Activated CD8-positive, alpha-beta memory T cell treated with anti-CD3 and anti-CD28 coated beads, Interleukin-2, amount 50 U/mL, for 1 hour (primary cell): ENCODE measurements around the gene CLK2.
"Not testable (repeated sequence)": the region's sequence is repeated elsewhere in the genome, so short reads cannot be mapped to it uniquely, and the experiment has no call there.

Experiments used
- DNase-seq: peaks from one replicate; pipeline ENCODE4 v3.0.0-alpha.2; 2020; ENCODE audit errors: extremely low read depth

The CLK2 gene

DNA sequence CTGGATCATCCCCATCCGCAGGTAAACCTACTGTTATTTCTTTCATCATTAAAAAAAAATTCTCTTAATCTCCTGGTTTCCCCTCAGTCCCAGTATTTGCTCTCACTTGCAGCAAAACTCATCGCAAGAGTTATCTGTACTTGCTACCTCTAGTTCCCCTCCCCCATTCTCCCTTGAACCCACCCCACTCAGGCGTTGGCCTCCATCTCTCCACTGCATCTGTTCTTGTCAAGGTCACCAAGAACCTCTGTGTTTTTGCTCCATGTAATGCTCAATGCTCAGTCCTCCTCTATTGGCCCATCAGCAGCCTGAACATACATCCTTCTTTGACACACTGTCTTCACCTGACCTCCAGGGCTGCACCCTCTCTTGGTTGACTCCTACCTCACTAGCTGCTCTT lies 23.4 kb upstream of the CLK2 start:
- no peak for DNase-seq

DNA sequence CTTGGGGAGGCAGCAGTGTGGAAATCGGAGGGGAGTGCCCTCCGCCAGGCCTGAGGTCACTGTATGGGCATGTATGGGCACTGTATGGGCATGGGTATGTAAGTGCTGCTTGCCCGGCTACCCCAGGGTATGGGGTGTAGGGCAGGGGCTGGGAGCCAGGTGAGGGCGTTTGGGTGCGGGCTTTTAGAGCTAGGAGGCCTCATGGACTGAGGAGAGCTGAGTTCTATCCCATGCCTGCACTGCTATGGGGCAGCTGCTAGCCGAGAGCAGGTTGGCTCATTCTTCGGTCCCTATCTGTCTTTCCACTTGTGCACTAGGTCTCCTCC lies 22.6 kb upstream of the CLK2 start:
- no peak for DNase-seq

DNA sequence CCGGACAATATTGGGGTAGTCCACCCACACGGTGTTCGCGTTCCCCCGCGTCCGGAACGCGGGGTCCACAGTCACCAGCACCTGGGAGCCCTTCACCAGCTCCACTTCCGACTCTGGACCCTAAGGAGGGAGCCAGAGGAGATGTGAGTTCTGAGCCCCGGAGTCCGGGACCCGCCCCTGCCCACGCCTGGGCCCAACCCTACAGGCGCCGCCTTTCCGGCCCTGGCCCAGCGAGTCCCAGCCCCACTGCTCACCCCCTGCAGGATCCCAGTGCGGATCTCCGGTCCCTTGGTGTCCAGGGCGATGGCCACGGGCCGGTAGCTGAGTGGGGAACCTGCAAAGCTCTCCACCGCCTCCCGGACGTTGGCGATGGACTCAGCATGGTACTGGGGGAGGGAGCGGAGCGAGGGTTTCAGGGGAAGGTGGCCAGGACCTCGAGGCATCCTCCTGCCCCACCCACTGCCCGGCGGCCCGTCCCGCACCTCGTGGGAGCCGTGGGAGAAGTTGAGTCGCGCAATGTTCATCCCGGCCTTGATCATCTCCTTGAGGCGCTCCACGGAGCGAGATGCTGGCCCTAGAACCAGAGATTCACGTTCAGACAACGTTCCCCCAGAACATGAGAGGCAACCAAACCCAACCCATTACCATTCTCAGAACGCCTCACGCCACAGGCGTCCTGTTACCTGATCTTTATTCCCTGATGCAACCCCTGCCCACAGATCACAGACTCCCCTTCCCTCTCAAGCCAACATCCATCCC lies 22.1 kb upstream of the CLK2 start:
- DNase-seq = no peak

DNA sequence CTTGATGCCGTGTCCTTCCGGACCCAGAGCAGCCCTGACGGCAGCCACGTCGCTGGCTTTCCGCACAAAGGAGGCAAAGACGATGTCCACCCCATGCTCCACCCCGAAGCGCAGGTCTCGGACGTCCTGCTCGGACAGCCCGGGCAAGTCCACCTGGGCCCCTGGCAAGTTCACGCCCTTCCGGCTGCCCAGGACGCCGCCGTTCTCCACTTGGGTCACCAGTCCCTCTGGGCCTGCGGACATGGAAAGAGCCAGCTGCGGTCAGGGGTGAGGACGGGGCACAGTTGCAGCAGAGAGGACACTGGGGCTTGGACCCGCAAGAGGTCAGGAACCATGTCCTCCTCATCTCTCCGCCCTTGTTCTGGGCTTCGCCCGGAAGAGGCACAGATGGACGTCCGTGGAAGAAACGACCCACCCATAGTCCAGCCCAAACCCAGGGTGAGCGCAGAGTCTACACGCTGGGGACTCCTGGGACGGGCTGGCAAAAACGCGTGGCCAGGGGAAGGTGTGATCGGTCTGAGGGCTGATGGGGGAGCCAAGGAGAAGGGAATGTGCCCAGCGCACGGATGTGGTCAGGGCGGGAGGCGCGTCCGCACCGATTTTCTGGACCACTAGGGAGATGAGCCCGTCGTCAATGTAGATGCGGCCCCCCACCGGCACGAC lies 21.3 kb upstream of the CLK2 start:
- no peak for DNase-seq

DNA sequence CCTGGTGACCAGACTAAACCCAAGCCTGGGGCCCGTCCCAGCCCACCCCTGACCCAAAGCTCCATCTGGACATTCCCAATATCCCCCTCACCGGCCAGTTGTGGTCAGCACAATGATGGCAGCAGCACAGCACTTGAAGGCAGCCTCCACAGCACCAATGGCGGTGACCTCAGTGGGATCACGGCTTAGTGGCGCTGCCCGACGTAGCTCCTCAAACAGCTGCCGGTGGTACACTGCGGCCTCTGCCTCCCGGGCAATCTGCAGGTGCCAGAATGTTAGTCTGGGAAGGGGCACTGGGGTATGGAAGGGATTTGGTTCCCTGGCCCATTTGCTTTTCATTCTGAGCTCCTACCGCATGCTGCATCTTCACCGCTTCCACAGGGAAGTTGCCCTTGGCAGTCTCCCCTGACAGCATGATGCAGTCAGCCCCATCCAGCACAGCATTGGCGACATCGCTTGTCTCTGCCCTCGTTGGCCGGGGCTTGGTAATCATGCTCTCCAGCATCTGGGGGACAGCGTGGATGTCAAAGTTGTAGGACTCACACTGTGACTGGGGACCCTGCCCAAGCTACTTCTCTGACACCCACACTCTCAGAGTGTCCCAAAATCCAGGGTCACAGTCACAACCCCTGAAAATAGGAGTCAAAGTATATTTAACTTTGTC lies 19.9 kb upstream of the CLK2 start:
- no peak for DNase-seq

DNA sequence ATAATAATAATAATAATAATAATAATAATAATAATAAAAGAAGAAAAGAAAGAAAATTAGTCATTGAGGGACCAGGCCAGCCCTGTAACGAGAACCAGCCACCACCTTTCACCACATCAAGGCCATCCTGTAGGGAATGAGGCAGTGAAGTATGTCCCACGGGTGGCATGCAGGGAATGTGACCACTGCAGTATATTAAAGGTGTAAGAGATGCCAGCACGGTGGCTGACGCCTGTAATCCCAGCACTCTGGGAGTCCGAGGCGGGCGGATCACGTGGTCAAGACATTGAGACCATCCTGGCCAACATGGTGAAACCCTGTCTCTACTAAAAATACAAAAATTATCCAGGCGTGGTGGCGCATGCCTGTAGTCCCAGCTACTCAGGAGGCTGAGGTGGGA lies 17.7 kb upstream of the CLK2 start:
- DNase-seq = not testable (repeated sequence)

DNA sequence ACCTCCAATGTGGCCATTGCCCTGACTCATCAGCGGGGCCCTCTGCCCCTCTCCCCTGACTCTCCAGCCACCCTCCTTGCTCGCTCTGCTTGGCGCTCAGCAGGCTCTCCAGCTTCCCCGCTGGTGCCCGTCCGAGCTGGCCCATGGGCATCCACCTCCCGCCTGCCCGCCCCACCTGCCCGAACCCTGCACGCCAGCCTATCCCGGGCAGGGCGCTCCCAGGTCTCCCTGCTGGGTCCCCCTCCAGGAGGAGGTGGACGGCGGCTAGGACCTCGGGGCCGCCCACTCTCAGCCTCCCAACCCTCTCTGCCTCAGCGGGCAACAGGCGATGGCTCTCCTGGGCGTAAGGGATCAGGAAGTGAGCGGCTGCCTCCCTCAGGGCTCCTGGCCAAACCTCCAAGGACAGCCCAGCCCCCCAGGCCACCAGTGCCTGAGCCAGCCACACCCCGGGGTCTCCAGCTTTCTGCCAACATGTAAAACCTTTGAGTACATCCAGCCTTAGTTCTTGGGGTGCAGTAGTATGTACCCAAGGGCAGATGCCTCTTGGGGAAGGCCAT lies 14.8 kb upstream of the CLK2 start:
- DNase-seq = no peak

DNA sequence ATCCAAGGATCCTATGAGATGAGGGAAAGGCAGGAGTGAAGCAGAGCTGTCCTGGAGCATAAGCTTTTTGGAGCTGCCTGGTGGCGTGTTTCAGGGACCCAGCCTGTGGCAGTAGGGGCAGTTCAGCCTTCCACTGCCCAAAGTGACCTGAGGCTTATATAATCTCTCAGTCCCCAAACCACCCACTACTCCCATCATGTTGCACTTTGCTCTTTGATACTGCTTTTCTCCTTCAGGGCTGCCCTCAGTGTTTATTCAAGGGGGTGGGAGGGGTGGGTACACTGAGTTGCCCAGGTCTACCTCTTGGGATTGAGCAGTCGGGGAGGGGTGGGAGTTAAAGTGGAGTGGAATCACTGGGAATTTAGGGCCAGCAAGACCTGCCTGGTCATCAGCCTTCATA lies 13.2 kb upstream of the CLK2 start:
- no peak for DNase-seq

DNA sequence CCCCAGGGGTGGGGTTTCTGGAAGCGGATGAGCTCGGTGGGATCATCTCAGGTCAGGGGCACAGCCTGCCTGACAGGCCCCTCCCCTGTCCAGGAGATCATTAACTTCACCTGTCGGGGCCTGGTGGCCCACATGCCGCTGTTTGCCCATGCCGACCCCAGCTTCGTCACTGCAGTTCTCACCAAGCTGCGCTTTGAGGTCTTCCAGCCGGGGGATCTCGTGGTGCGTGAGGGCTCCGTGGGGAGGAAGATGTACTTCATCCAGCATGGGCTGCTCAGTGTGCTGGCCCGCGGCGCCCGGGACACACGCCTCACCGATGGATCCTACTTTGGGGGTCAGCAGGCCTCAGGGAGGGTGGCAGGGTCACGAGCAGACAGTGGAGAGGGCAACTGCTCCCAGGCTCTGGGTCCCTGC lies 12.3 kb upstream of the CLK2 start:
- DNase-seq = no peak

DNA sequence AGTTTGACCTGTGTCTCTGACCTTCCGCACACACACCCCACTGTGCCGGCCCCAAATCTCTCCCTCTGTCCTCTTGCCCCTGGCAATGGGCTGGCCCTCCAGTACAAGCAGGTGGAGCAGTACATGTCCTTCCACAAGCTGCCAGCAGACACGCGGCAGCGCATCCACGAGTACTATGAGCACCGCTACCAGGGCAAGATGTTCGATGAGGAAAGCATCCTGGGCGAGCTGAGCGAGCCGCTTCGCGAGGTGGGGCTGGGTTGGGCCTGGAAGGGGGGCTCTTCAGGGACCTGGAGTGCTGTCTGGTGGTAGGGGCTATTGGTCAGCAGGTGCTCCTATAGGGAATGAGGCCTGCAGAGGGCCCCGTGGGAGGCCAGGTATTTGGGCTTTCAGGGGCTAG lies 11.8 kb upstream of the CLK2 start:
- DNase-seq = no peak

DNA sequence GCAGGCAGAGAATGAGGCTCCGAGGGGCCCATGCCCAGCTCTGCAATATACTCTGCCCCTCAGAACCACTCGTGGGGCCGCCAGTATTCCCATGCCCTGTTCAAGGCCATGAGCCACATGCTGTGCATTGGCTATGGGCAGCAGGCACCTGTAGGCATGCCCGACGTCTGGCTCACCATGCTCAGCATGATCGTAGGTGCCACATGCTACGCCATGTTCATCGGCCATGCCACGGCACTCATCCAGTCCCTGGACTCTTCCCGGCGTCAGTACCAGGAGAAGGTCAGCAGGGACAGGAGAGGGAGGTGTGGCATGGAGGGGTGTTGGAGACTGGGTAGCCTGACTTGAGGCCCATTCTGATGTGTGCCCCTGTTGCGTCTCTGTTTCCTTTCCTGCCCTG lies 11.2 kb upstream of the CLK2 start:
- DNase-seq = no peak

DNA sequence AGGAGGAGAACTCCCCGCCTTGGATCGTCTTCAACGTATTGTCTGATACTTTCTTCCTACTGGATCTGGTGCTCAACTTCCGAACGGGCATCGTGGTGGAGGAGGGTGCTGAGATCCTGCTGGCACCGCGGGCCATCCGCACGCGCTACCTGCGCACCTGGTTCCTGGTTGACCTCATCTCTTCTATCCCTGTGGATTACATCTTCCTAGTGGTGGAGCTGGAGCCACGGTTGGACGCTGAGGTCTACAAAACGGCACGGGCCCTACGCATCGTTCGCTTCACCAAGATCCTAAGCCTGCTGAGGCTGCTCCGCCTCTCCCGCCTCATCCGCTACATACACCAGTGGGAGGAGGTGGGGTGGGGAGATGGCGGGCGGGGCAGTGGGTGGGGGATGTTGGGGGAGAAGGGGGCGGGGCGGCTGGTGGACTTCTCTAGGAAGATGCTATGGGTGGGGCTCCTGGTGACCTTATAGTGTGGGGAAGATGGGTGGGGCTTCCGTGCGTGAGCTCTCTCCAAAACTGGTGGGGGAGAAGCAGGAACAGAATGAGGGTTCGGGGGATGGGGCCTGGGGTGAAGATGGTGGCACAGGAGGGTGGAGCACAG lies 9.3 kb upstream of the CLK2 start:
- no peak for DNase-seq

DNA sequence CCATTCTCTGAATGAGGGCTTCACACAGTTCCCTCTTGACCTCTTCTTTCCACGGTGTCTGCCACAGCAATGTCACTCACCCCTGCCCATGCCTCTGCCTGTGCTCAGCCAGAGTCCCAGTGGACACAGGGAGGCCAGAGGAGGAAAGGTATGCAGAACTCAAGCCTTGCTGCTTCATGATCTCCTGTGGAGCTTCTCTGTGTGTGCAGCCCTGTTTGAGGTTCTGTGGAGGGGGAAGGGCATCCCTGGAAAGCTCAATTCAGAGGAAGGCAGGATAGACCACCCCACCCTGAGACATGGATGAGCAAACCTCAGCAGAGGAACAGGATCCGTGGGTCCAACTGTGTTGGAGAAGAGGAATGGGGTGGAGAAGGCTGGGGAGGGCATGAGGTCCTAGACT lies 6.0 kb upstream of the CLK2 start:
- no peak for DNase-seq

DNA sequence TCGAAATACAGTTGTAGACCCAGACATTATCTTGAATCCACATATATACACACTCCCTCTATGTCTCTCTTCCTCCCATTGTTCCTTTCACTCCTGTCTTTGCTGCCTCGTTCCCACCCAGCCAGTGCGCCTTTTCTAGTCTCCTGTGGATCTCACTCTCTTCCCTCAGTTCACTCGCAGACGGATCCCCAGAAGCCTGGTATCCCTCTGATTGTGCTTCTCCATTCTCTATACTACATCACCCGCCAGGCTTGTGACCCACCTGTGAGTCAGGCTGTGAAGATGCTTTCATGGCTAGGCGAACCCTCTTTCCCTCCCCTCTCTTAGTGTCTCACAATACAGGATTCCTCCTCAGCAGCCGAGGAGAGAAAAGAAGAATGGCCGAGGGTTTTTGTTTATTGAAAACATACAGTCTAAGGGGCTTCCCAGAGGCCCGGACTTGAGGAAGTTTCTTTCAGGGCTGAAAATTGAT lies 5.4 kb upstream of the CLK2 start:
- DNase-seq = no peak

DNA sequence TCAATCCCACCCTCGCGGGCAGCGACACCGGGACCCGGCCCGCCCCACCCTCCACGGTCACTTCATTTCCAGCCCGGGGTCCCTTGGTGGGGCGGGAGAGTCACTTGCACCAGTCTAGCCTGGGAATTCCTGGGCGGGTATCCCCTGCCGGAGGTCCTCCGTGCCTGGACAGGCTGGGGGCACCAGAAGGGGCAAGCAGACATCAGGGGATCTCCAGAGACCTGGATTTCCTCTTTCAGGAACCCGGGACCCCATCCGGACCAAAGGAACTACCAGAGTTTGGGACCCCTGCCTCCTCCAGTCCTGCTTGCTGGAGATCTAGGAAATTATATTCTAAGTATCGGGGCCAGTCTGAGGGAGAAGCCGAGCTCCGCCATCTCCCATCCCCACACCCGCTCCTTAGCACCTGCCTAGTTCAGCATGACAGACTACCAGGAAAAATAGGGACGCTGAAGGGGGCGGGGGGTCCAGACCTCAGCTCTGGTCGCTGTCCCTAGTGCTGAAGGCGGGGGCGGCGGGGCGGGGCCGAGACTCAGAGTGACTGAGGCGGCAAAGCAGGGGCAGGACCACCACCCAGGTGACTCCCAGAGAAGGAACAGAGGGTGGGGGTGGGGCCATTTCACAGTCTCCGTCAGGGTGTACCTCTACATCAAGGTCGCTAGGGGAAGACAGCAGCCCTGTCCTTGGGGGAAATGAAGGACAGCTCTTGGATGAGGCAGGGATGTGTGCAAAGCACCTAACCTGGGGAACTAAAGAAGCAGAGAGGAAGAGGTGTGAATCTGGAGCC lies 4.8 kb upstream of the CLK2 start:
- DNase-seq = peak; percentile 19

DNA sequence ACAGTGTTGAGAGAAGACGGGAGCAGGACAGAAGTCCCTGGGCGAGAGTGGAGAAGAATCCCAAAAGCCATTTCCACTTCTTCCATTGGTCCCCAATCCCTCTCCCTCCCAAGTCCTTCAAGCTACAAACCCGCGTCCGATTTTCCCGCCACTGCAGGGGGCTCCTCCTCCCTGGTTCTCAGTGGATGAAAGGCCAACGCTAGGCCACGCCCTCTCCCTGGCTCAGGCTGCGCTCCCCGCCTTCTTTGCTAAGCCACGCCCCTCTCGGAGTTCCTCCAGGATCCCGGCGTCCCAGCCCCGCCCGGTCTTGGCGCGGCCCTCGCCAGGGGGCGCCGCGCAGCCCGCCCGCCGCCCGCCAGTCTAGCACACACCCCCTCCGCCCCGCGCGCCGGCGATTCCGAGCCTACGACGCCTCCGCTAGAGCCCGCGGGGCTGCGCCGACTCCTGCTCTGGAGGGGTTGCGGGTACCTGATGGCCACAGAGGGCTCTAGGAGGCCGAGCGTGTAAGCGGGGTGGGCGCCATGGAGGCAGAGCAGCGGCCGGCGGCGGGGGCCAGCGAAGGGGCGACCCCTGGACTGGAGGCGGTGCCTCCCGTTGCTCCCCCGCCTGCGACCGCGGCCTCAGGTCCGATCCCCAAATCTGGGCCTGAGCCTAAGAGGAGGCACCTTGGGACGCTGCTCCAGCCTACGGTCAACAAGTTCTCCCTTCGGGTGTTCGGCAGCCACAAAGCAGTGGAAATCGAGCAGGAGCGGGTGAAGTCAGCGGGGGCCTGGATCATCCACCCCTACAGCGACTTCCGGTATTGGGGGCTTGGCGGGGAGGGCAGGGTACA lies 4.0 kb upstream of the CLK2 start, which contains the start of gene HCN3:
Gene HCN3 (plus strand): TSS at position 394 of the 832 bp plus-strand sequence. CDS start 128 bp downstream, at position 522.
- peak; percentile 80 for DNase-seq

DNA sequence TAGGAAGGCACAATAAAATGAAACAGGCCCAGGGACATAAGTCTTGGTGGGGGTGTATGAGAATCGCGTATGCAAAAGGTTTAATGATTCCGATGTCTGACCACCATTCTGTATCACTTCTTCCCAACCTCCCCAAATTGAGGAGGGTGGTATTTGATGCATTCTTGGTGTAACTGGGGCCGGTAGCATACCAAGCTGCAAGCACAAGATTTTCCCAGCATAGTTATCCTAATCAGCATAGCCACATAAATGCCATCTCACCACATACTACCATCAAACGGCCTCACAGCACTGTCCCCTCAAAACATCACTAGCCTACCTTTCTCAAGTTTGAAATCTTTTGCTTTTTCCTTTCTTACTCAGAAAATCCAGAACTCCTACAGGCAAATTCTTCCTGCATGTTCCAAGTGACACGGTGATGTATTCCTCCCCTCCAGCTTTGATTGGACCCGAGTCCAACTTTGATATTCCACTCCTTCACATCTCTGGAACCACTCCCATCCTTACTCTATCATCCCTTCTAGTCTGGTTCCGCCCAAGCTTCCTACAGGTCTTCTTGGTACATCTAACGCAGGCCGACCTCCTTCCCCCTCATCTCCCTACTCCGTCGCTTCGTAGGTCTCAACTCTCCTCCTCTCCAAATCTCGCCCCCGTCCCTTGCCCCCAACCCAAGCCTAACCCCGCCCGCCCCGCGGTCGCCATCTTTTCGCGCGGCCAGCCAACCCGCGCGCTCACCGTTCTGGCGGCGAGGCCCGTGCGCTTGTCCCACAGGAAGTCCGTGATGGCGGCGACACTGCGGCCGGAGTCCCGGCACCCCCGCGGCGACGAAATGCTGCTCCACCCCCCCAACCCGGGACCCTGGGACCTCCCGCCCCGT lies 600 bp downstream of the CLK2 start:
- no peak for DNase-seq

DNA sequence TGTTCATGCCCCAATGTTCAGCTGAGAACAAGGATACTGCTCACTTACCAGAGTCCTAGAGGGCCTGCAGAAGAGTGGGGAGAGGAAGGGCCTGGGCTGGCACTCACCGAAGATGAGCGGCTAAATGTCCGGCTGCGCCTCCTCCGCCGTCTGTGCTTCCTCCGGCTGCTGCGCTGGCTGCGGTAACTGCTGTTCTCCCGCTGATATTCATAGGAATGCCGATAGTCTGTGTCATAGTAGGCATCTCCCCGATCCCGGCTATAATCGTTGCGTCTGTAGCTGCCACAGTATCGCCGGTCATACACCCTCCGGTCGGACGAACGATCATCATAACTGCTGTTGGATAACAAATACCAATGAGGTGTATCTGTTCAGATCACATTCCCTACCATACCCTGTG lies 3.9 kb downstream of the CLK2 start:
- no peak for DNase-seq

DNA sequence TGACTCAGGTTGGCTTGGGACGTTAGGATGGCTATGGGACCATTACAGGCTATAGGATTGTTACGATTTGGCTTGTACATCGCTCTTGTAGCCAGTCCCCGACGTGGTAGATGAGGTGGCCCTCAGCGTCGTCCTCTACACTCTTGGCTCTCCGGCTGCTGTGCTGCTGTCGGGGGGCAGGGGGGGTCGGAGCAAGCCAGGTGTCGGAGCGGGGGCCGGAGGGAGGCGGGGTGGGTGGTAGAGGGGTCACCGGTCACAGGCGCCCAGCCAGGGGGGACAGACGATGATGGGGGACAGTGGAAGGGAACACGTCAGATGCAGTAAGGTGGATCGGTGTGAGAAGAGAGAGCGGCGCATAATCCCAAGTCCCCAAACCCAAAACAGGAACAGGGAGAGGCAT lies 4.7 kb downstream of the CLK2 start:
- DNase-seq = no peak

DNA sequence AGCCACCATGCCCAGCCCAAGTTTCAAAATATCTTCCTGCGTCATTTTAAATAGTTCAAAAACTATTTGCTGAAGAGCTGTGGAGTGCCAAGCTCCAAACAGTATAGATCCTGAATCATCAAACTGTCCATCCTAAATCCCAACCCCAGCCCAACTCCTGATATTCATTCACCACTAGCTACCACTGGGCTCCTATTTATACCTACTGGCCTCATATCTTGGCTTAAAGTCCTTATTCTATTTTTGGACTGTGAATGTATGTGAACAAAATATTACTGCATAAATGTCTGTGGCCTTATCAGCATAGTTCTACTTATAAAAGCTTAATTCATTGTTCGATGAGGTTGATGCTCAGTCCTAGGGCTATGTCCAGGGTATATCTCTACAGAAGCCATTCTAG lies 5.9 kb downstream of the CLK2 start:
- no peak for DNase-seq
